CD4-positive, alpha-beta T cell treated with Interleukin-15 for 1 hour (primary cell): ENCODE data around the gene ABCB8.
"Not testable (repeated sequence)": the region's sequence is repeated elsewhere in the genome, so short reads cannot be mapped to it uniquely, and the experiment has no call there.

Source experiments
- DNase-seq: peaks from one replicate; pipeline ENCODE4 v3.0.0-alpha.2; 2020

Gene ABCB8

DNA sequence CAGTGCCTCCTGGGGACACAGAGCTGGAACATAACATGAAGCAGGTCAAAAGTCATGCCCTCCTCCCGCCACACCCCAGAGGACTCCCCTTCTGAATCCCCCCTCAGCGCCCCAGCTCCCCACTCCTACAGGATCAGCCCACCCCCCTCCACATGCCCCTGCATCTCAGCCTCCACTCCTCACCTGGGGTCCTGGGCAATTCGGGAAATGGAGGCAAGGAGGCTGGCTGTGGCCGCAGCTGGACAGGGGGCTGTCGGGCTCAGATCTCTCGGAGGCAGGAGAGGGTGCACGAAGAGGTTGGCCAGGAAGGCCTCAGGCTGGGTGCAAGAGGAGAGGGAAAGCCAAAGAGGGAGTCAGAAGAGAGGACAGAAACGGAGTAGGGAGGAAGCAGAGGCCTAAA is 11.7 kb upstream of the ABCB8 start:
- DNase-seq = no peak

DNA sequence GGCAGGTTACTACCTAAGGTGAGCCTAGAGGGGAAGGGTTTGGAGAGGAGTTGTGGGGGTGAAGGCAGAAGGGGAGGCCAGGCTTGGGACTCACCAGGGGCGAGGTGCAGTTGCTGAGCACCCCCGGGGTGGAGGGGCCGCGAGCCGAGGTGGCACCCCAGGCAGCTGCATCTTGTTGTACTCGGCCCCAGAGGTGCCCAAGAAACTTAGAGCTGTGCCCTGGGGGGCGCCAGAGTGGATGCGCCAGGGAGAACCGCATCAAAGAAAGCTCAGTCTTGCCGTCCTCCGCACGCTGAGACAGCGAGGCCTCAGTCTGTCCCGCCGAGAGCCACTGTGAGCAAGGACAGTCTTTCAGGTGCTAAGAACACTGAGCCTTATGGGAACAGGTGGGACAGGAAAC is 11.3 kb upstream of the ABCB8 start:
- no peak for DNase-seq

DNA sequence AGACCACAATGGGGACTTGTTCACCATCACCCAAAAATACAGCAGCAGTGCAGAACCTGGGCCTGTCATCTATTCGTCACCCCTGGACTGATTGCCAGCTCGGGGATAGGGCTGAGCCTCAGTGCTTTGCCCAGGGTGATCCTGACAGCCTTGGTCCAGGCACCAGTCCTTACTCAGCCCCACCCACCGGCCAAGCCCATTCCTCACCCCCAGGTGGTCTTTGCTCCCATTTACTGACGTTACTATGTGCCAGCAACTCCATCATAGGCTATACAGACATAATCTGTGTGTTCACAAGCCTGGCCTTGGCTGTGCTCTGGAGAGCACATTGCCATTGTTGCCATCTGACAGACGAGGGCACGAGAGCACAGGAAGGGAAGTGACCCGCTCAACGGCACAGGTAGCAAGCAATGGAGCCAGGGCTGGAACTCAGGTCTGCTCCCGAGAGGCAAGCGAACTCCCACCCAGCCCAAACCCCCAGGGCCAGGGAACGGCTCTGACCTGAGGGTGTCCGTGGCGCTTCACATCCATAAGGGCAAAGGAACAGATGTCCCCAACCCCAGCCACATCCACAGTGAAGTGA is 10.8 kb upstream of the ABCB8 start:
- DNase-seq = no peak

DNA sequence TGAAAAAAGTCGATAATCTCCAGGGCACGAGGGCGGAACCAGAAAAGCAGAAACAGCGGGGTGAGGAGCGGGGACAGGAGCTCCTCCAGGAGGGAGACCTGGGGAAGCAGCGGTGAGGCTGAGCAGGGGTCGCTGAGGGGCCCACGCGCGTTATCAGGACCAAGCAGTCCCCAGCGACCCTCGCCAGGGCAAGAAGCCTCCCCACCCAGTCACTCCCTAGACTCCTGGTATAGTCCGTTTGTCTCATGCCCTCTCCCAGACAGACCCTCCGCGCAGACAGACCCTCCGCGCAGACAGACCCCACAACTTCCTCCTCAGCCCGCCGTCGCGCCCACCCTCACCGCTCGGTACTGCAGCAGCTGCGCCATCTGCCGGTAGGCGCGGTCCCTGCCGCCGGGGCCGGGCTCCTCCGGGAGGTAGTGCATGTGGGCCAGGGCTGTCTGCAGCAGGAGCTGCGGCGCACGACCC is 10.3 kb upstream of the ABCB8 start:
- DNase-seq = peak; percentile 77

DNA sequence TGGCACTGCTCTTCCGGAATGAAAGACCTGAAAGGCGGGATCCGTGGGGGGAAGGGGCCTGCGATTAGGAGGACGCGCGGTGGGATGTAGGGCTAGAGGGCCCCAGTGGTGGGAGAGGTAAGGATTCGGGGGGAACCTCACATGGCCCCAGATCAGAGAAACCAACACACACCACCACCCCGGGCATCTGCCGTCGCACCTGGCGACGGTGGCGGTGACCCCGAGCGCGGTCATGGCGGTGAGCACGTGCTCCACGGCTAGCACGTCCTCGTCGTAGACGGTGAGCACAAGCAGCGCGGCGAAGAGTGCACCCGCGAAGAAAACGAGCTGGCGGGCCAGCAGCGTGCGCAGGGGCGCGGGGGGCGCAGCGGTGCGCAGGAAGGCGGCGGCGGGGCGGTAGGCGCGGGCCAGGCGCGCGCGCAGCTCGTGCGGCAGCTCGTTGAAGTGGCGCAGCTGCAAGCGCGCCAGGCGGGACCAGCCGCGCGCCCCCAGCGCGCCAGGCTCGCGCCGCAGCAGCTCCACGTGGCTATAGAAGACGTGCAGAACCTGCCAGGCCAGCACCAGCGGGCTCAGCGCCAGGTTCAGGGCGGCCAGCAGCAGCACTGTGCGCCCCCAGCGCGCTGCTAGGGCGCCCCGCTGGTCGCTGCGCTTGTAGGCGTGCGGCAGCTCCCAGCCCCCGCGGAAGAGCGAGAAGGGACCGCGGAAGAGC is 9.7 kb upstream of the ABCB8 start:
- peak; percentile 32 for DNase-seq

DNA sequence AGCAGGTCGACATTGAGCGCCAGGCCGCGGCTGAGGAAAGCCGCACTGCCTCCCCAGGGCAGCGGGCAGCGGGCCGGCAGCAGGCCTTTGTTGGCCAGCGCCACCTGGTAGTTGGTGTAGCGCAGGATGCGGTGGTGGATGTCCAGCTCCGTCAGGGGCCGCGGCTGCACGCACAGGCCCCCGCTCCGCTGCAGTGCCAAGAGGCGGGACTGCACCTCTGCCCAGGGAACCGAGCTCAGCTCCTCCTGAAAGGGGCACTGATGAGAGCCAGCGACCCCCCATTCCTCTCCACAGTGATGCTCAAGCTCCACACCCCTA is 9.2 kb upstream of the ABCB8 start:
- DNase-seq = no peak

DNA sequence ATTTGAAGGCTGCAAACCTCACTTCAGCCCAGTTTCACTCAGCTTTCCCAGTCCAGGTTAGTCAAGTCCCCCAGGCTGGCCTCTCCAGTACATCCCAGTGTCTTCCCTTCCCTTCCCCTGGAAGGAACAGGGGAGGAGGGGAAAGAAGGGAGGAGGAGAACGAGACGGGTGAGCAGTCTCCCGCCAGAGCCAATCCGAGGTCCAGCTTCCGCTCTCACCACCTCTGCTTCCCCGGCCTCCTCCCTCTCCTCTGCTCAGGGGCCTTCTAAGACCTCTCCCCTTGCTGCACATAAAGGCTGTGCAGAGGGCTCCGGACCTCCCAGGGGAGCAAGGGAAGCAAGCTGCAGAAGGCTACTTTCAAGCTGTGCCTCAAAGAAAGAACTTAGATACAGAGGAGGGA is 8.0 kb upstream of the ABCB8 start:
- DNase-seq = no peak

DNA sequence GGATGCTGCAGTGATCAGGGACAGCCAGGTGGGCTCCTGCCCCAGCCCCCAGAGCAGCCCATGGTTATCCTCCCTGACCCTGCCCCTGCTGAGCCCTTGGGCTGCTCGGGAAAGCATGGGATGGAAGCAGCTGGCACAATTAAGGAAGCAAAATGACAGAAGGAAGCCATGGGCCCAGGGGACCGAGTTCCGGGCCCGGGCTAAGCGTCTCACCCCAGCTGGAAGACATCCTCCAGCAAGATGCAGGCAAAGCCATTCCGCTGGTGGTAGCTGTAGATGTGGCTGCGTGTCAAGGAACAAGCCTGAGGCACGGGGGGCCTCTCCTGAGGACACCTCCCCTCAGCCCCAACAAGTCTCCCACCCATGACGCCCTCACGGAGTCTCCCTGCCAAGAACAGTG is 5.0 kb upstream of the ABCB8 start:
- DNase-seq = no peak

DNA sequence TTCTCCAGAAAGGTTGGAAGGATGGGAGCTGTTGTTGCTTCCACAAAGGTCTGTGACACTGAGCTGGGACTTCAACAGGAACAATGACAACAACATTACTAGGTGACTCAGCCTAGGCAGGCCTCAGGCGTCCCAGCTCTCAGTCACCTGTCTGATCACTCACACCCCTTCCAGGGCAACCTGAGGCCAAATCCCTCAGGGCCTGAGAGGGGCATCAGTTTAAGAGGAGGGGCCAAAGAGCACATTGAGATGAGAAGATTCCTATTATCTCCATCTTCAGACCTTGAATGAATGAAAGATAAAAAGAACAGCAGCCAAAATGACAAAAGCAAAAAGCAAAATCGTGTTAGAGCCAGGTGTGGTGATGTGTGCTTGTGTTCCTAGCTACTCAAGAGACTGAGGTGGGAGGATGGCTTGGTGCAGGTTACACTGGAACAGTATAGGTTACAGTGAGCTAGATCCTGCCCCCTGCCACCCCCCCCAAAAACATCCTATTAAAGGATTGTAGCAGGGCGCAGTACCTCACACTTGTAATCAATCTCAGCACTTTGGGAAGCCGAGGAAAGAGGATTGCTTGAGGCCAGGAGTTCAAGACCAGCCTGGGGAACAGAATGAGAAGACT is 3.7 kb upstream of the ABCB8 start, which contains the start of gene ATG9B:
Gene ATG9B, minus strand, starts transcription at position 60 of the 622 bp plus-strand sequence. CDS start 71 bp downstream, outside the sequence.
- no peak for DNase-seq

DNA sequence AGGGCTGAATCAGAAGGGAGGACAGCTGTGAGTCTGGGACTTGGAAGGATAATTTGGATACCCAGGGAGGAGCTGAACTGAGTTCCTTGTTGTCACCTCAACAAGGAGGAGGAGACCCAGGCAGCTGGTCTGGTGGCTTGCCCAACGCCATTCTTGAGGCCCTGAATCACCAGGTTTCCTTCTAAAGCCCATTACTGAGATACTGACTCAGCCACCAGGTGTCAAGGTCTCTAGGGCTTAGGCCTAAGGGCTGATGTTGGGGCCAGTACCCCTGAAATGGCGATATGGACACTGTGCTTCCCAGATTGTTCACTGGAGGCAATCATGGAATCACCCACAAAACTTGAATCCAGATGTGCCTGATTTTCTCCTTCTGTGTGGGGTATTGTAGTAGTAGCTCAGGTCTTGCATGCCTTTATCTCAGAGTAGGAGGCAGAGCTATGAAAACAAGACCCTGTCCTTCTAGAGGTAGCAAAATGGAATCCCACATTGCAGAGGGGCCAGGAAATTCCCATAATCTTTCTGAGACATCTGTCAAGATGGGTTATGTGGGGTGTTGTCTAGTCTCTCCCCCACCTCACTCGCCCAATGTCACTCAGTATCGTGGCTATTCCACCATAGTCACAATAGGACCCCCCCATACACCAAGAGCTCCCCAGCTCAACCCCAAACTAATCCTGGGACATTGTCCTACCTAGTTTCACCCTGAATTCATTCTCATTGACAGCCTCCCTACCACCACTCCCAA is 2.2 kb upstream of the ABCB8 start:
- DNase-seq = no peak

DNA sequence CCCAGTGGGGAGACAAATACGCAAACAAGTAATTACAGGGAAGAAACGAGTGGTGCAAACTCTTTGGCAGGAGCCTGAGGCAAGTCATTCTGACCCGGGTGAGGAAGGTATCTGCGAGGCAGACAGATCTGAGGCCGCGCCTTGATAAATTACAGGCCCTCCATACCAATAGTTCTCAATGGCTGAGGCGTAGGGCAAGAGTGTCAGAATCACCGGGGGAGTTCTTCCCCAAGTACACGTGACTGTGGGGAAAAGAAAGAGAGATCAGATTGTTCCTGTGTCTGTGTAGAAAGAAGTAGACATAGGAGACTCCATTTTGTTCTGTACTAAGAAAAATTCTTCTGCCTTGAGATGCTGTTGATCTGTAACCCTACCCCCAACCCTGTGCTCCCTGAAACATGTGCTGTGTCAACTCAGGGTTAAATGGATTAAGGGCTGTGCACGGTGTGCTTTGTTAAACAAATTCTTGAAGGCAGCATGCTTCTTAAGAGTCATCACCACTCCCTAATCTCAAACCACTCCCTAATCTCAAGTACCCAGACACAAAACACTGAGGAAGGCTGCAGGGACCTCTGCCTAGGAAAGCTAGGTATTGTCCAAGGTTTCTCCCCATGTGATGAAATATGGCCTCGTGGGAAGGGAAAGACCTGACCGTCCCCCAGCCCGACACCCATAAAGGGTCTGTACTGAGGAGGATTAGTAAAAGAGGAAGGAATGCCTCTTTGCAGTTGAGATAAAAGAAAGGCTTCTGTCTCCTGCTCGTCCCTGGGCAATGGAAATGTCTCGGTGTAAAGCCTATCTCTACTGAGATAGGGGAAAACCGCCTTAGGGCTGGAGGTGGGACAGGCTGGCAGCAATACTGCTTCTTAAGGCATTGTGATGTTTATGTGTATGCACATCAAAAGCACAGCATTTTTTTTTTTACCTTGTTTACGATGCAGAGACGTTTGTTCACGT is 1.2 kb upstream of the ABCB8 start:
- DNase-seq = not testable (repeated sequence)

DNA sequence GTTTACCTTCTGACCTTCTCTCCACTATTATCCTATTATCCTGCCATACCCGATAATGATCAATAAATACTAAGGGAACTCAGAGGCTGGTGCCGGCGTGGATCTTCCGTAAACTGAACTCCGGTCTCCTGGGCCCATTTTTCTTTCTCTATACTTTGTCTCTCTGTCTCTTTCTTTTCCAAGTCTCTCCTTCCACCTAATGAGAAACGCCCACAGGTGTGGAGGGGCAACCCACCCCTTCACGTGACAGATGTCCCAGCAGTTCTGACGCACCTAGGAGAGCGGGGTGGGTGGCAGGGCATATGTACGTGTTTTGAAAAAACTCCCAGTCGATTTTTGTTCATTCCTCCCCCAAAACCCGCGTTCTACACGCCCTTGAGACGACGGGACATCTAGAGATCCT is 521 bp upstream of the ABCB8 start:
- DNase-seq = not testable (repeated sequence)

DNA sequence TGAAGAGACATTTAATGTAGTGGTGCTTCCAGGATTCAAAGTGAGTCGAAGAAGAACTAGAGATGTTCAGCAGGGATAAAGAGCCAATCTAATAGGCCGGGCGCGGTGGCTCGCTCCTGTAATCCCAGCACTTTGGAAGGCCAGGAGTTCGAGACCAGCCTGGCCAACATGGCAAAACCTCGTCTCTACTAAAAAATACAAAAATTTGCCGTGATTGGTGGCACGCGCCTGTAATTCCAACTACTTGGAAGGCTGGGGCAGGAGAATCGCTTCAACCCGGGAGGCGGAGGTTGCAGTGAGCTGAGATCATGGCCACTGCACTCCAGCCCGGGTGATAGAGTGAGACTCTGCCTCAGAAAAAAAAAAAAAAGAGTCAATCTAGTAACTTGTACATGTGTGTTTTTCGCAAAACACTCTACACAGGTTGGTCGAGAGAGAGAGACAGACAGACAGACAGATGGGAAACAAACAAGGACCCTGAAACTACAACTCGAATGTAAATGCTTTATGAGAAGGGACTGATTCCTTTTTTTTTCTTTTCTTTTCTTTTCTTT is 775 bp downstream of the ABCB8 start:
- DNase-seq = no peak

DNA sequence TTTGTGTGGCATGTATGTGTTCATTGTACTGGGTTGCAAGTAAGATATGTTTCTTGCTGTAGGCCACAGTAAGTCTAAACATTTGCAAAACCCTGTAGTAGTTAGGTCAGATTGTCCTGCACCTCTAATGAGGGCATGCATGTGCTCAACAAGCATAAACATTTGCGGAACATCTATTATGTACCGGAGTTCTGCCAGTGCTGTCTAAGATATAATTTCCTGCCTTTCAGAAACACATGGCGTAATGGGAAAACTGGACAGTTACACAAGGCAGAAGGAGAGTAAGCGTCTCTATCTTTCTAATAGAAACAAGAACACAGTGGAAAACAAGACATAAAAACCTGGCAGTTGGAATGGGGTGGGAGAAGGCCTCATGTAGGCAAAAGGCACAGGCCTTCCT is 2.8 kb downstream of the ABCB8 start:
- DNase-seq = no peak

DNA sequence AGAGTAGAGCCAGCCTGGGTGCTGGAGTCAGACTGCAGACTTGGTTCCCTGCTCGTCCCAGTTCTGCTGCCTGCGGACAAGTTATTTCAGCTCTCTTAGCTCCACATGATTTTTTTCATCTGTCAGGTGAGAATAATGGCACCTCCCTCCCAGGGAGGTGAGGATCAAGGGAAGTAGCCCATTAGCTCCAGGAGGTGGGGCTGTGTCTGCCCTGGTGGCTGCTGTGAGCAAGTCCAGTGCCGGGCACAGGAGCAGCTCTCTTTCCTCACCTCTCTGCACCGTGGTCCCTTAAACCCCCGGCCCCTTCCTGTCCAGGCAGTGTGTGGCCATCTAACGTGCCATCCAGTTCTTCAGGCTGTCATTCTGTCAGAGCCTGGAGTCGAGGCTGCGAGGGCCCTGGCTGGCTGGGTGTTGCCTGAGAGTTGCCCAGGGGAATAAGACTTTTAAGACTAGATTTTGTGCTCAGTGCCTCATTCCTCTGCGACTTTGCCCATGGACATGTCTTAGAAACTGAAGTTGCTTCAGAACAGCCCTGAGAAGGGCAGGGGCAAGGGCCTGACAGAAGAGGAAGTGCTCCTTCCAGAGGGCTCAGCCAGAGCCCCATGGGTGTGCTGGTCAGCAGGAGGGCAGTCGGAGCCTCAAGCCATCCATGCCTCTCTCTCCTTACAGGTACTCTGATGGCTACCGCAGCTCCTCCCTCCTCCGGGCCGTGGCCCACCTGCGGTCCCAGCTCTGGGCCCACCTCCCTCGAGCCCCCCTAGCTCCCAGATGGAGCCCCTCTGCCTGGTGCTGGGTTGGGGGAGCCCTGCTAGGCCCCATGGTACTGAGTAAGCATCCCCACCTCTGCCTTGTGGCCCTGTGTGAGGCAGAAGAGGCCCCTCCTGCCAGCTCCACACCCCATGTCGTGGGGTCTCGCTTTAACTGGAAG is 5.0 kb downstream of the ABCB8 start:
- DNase-seq = no peak

DNA sequence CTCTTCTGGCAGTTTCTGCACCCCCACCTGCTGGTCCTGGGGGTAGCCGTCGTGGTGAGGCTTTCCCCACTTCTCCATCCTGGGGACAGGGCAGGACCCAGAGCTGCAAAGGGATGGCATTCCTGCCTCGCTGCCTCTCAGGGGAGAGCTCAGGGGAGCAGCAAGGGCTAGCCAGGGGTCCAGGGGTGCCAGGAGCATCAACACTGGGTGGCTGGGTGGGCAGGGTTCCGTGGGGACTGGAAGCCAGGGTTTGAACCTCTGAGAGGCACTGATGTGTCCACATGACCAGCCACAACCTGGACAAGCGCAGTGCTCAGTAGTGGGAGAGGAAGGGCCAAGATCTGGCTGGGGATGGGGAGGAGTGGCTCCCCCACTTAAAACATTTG is 5.6 kb downstream of the ABCB8 start:
- DNase-seq = no peak

DNA sequence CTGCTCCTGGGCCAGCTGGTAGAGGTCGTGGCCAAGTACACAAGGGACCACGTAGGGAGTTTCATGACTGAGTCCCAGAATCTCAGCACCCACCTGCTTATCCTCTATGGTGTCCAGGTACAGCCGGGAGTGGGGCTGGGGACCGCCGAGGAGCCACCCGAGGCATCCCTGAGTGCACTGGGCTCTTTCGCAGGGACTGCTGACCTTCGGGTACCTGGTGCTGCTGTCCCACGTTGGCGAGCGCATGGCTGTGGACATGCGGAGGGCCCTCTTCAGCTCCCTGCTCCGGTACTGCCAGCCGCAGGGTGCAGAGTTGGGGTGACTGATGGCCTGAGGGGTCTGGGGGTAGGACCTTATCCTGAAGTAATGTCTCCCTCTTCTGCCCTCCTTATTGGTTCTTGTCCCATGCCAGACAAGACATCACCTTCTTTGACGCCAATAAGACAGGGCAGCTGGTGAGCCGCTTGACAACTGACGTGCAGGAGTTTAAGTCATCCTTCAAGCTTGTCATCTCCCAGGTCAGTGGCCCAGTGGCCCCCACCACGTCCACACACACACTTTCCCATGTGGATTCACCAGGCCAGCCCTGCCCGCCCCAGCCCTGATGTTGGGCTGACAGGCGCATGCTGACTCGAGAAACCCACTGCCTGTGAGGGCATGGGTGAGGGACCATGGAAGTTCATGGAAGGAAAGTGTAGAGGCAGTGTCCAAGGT is 6.2 kb downstream of the ABCB8 start:
- no peak for DNase-seq

DNA sequence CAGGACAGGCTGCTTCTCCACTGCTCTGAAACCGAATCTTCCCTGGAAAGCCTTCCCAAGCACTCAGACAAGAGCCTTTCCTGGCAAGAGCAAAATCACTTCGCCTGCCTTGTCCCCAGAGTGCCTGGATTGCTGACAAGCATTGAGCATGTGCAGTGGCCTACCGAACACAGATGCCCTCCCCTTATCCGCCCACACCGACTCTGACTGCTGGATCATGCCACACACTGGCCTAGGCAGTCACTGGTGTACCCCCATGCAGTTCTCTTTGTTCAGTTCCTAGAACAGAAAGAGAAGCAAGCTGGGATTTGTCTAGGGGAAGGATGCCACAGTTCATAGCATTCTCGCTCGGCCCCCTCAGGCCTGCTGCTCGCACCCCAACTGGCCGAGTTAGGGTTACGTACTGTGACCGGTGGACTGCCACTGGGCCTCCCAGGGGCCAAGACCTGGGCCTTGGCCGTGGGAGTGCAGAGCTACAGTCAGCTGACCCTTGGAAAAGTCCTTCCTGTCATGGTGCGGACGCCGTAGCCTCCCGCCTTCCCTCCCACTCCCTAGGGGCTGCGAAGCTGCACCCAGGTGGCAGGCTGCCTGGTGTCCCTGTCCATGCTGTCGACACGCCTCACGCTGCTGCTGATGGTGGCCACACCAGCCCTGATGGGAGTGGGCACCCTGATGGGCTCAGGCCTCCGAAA is 6.9 kb downstream of the ABCB8 start:
- no peak for DNase-seq

DNA sequence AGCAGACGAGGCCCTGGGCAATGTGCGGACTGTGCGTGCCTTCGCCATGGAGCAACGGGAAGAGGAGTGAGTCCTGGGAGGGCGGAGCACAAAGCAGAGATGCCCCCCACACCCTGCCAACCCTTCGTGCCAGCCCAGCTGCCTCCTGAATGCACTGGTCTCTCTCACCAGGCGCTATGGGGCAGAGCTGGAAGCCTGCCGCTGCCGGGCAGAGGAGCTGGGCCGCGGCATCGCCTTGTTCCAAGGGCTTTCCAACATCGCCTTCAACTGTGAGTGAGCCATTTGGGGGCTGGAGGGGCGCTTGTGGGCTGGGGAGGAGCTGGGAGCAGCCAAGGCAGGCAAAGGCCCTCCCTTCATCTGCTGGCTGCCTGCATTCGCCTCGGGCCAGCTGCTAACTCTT is 7.7 kb downstream of the ABCB8 start:
- DNase-seq = no peak
